DND-41 (cell line): ENCODE measurements around the gene AOPEP.

ENCODE experiments used
- ATAC-seq: fragments of 200-7000 bp; cut with Tn5 transposase; 3 replicates; pipeline ENCODE4 v1.9.1; 2021; ENCODE audit warnings: low read depth; ENCODE audit not compliant: insufficient read depth
- DNase-seq: peaks from one replicate; pipeline ENCODE4 v3.0.0-alpha.2; 2020
- H2AFZ ChIP-seq: 2 replicates; pipeline ENCODE4 v1.6.0; 2012; ENCODE audit warnings: low read depth, low read length
- H3K27ac ChIP-seq: 2 replicates; pipeline ENCODE4 v1.5.1; 2012; ENCODE audit warnings: low read length, inconsistent platforms
- H3K27me3 ChIP-seq: fragments of 200-600 bp; sonication (generic); 2 replicates; pipeline ENCODE4 v1.6.0; 2012; ENCODE audit warnings: low read length, mild to moderate bottlenecking, inconsistent platforms; ENCODE audit not compliant: insufficient read depth, poor library complexity
- H3K36me3 ChIP-seq: 2 replicates; pipeline ENCODE4 v1.5.1; 2012; ENCODE audit warnings: low read length, inconsistent platforms; ENCODE audit not compliant: insufficient read depth
- H3K4me1 ChIP-seq: 2 replicates; pipeline ENCODE4 v1.5.1; 2012; ENCODE audit warnings: mild to moderate bottlenecking, low read length; ENCODE audit not compliant: insufficient read depth
- H3K4me2 ChIP-seq: 2 replicates; pipeline ENCODE4 v1.6.0; 2012; ENCODE audit warnings: mild to moderate bottlenecking, moderate library complexity, low read length, inconsistent platforms; ENCODE audit not compliant: insufficient read depth
- H3K4me3 ChIP-seq, 2 experiments: fragments of 200-600 bp in 1 of 2; shearing (Covaris generic) in 1 of 2; 2 replicates each; pipeline ENCODE4 v1.5.1; 2012 to 2016; ENCODE audit warnings: inconsistent platforms in 2 of 2, low read length in 2 of 2, mild to moderate bottlenecking in 2 of 2, low read depth in 1 of 2, moderate library complexity in 1 of 2
- H3K79me2 ChIP-seq: 2 replicates; pipeline ENCODE4 v1.6.0; 2012; ENCODE audit warnings: low read length, inconsistent platforms; ENCODE audit not compliant: insufficient read depth
- H3K9ac ChIP-seq: 2 replicates; pipeline ENCODE4 v1.6.0; 2012; ENCODE audit warnings: low read depth, mild to moderate bottlenecking, inconsistent platforms, low read length, moderate library complexity
- H3K9me3 ChIP-seq: 2 replicates; pipeline ENCODE4 v1.5.1; 2012; ENCODE audit warnings: low read length, moderate library complexity, mild to moderate bottlenecking, inconsistent platforms; ENCODE audit not compliant: insufficient read depth, severe bottlenecking
- H4K20me1 ChIP-seq: 2 replicates; pipeline ENCODE4 v1.6.0; 2012; ENCODE audit warnings: low read length; ENCODE audit not compliant: insufficient read depth
- CTCF ChIP-seq: IDR thresholded peaks from 2 replicates; pipeline ENCODE4 v1.5.1; 2012; ENCODE audit warnings: borderline replicate concordance, low read length, moderate library complexity, mild to moderate bottlenecking; ENCODE audit not compliant: poor library complexity, severe bottlenecking; ENCODE audit errors: extremely low read depth
- EZH2 ChIP-seq: IDR thresholded peaks from 3 replicates; pipeline ENCODE4 v1.6.1; 2012; ENCODE audit warnings: borderline replicate concordance, low read depth, mild to moderate bottlenecking, moderate library complexity, low read length, inconsistent platforms; ENCODE audit not compliant: severe bottlenecking

Gene AOPEP

GRCh38 chr9:94806307-94806893, 79.9 kb downstream of the AOPEP start:
- ATAC-seq: no peak
- Histone ChIP-seq H3K27me3 (no peaks in the 10 kb centered on the region), H3K27ac (no peak overlapping the region), H3K36me3 (peaks cover 18% of the 10 kb centered on the region), H3K4me3 (no peak overlapping the region), H3K9me3 (no peaks in the 10 kb centered on the region), H3K4me2 (no peak overlapping the region), H4K20me1 (no peaks in the 10 kb centered on the region), H2AFZ (no peak overlapping the region), H3K9ac (no peak overlapping the region), H3K4me1 (no peaks in the 10 kb centered on the region), H3K79me2 (no peaks in the 10 kb centered on the region)
- DNase-seq: no peak
- TF ChIP-seq CTCF (no peak), EZH2 (no peak)

GRCh38 chr9:94807556-94807955, 81.1 kb downstream of the AOPEP start:
- DNase-seq: no peak
- Histone ChIP-seq H3K9me3 (no peaks in the 10 kb centered on the region), H3K4me1 (no peaks in the 10 kb centered on the region), H3K79me2 (no peaks in the 10 kb centered on the region), H4K20me1 (no peaks in the 10 kb centered on the region), H3K36me3 (peaks cover 14% of the 10 kb centered on the region), H3K9ac (no peak overlapping the region), H3K4me3 (no peak overlapping the region), H3K27ac (no peak overlapping the region), H2AFZ (no peak overlapping the region), H3K27me3 (no peaks in the 10 kb centered on the region), H3K4me2 (no peak overlapping the region)
- ATAC-seq: no peak
- TF ChIP-seq CTCF: no peak
- TF ChIP-seq EZH2: no peak

- Histone ChIP-seq H3K79me2 (no peaks in the 10 kb centered on the region), H3K27me3 (no peaks in the 10 kb centered on the region), H4K20me1 (no peaks in the 10 kb centered on the region), H3K4me2 (no peak overlapping the region), H3K4me3 (no peak overlapping the region), H2AFZ (no peak overlapping the region), H3K36me3 (peaks cover 18% of the 10 kb centered on the region), H3K9ac (no peak overlapping the region), H3K27ac (no peak overlapping the region), H3K4me1 (no peaks in the 10 kb centered on the region), H3K9me3 (no peaks in the 10 kb centered on the region)
- ATAC-seq (no peak), DNase-seq (no peak)
- TF ChIP-seq CTCF (no peak), EZH2 (no peak)
These were observed 82.6 kb downstream of the AOPEP start for GRCh38 chr9:94808926-94809700.
